ENCODE measurements around the gene RAB25. TPM values are rescaled to one million over a fixed set of nuclear protein-coding genes. Genes with fewer than 3 reads are reported as not detected.

RAB25 gene
- total RNA-seq, 1 donor from 2014 or later, result 3.1 TPM

DNA sequence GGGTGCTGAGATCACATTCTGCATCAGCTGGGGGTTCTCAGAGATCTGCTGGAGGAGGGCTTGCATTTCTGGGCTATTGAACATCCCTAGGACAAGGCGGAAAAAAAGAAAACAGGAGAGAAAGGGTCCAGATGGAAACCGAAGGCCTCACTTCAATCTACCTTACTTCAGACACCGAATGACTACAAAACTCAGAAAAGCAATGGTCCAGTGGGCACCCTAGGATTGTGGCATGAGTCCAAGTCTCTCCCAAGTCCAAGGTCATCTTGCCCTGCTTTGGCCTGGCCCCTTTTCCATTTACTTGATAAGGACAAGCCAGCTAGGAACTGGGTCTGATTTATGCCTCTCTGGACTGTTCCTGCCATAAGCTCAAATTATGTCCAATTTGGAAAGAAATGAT is 18.1 kb upstream of the RAB25 start:
- no peak overlapping the region for H3K4me3 ChIP-seq (ENCODE audit: insufficient read depth, low read depth, low read length)
- no peaks in the 10 kb centered on the region for H3K79me2 ChIP-seq (ENCODE audit: insufficient read depth, low read length)
- no peak overlapping the region for H3K4me2 ChIP-seq (ENCODE audit: low read length)
- no peak overlapping the region for H3K9ac ChIP-seq (ENCODE audit: low read length)
- DNase-seq (ENCODE audit: low read depth) (no peak), FAIRE-seq (no peak)
- H3K27ac ChIP-seq (ENCODE audit: low read depth, low read length), result no peak overlapping the region
- no peaks in the 10 kb centered on the region for H3K27me3 ChIP-seq (ENCODE audit: insufficient read depth, low read length)
- no peak overlapping the region for H2AFZ ChIP-seq (ENCODE audit: low read depth, low read length)
- Mint-ChIP-seq H3K27me3 (ENCODE audit: low read depth, unreplicated experiment) (no peaks in the 10 kb centered on the region), H3K27ac (ENCODE audit: unreplicated experiment) (no peak overlapping the region), H3K36me3 (ENCODE audit: low read depth, unreplicated experiment) (peaks cover 21% of the 10 kb centered on the region), H3K4me3 (ENCODE audit: unreplicated experiment) (no peak overlapping the region), H3K9me3 (ENCODE audit: unreplicated experiment) (peaks cover 1% of the 10 kb centered on the region), H3K4me1 (ENCODE audit: low read depth, unreplicated experiment) (no peaks in the 10 kb centered on the region)
- H4K20me1 ChIP-seq (ENCODE audit: insufficient read depth, low read length), result no peaks in the 10 kb centered on the region
- H3K9me3 ChIP-seq (ENCODE audit: insufficient read depth, low read depth, low read length), result no peaks in the 10 kb centered on the region
- H3K4me1 ChIP-seq (ENCODE audit: insufficient read depth, low read length), result peaks cover 9% of the 10 kb centered on the region
- TF ChIP-seq EZH2 (IDR thresholded peaks at IDR 0.05; ENCODE audit: insufficient read depth, low read length), result no peak
- TF ChIP-seq, protein P1, sequence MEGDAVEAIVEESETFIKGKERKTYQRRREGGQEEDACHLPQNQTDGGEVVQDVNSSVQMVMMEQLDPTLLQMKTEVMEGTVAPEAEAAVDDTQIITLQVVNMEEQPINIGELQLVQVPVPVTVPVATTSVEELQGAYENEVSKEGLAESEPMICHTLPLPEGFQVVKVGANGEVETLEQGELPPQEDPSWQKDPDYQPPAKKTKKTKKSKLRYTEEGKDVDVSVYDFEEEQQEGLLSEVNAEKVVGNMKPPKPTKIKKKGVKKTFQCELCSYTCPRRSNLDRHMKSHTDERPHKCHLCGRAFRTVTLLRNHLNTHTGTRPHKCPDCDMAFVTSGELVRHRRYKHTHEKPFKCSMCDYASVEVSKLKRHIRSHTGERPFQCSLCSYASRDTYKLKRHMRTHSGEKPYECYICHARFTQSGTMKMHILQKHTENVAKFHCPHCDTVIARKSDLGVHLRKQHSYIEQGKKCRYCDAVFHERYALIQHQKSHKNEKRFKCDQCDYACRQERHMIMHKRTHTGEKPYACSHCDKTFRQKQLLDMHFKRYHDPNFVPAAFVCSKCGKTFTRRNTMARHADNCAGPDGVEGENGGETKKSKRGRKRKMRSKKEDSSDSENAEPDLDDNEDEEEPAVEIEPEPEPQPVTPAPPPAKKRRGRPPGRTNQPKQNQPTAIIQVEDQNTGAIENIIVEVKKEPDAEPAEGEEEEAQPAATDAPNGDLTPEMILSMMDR (IDR thresholded peaks at IDR 0.05; ENCODE audit: insufficient read depth, low read depth, low read length), result no peak
- H3K36me3 ChIP-seq (ENCODE audit: insufficient read depth, low read length), result peaks cover 14% of the 10 kb centered on the region

DNA sequence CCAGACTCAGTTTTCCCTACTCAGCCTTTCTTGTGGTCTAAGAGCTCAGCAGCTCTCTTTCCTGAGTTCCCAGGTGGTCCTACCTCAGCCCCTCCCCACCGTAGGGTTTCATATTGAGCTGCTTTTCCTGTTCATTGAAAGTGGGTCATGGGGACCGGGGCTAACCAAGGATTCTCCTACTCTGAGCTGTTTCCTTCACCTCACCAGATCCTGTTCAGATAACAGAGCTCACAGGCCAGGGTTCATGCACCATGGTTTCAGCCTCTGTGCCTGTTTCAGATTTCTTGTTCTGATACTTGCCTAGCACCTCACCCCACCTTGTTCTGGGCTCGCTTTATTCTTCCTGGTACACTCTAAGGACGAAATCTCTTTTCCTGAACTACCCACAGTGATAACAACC is 15.9 kb upstream of the RAB25 start:
- Histone ChIP-seq H3K79me2 (ENCODE audit: insufficient read depth, low read length) (no peaks in the 10 kb centered on the region), H3K4me3 (ENCODE audit: insufficient read depth, low read depth, low read length) (no peak overlapping the region), H3K27me3 (ENCODE audit: insufficient read depth, low read length) (no peaks in the 10 kb centered on the region), H3K4me1 (ENCODE audit: insufficient read depth, low read length) (peaks cover 9% of the 10 kb centered on the region), H4K20me1 (ENCODE audit: insufficient read depth, low read length) (peaks cover 8% of the 10 kb centered on the region), H3K9ac (ENCODE audit: low read length) (no peak overlapping the region), H3K4me2 (ENCODE audit: low read length) (no peak overlapping the region), H3K27ac (ENCODE audit: low read depth, low read length) (no peak overlapping the region), H3K9me3 (ENCODE audit: insufficient read depth, low read depth, low read length) (no peaks in the 10 kb centered on the region), H3K36me3 (ENCODE audit: insufficient read depth, low read length) (peaks cover 28% of the 10 kb centered on the region), H2AFZ (ENCODE audit: low read depth, low read length) (no peak overlapping the region)
- H3K36me3 Mint-ChIP-seq (ENCODE audit: low read depth, unreplicated experiment), result peaks cover 34% of the 10 kb centered on the region
- H3K4me3 Mint-ChIP-seq (ENCODE audit: unreplicated experiment), result no peak overlapping the region
- H3K27ac Mint-ChIP-seq (ENCODE audit: unreplicated experiment), result no peak overlapping the region
- peaks cover 1% of the 10 kb centered on the region for H3K9me3 Mint-ChIP-seq (ENCODE audit: unreplicated experiment)
- H3K4me1 Mint-ChIP-seq (ENCODE audit: low read depth, unreplicated experiment), result no peaks in the 10 kb centered on the region
- H3K27me3 Mint-ChIP-seq (ENCODE audit: low read depth, unreplicated experiment), result no peaks in the 10 kb centered on the region
- no peak for FAIRE-seq
- TF ChIP-seq, protein P1 (IDR thresholded peaks at IDR 0.05; ENCODE audit: insufficient read depth, low read depth, low read length), result no peak
- no peak for TF ChIP-seq EZH2 (IDR thresholded peaks at IDR 0.05; ENCODE audit: insufficient read depth, low read length)
- no peak for DNase-seq (ENCODE audit: low read depth)

DNA sequence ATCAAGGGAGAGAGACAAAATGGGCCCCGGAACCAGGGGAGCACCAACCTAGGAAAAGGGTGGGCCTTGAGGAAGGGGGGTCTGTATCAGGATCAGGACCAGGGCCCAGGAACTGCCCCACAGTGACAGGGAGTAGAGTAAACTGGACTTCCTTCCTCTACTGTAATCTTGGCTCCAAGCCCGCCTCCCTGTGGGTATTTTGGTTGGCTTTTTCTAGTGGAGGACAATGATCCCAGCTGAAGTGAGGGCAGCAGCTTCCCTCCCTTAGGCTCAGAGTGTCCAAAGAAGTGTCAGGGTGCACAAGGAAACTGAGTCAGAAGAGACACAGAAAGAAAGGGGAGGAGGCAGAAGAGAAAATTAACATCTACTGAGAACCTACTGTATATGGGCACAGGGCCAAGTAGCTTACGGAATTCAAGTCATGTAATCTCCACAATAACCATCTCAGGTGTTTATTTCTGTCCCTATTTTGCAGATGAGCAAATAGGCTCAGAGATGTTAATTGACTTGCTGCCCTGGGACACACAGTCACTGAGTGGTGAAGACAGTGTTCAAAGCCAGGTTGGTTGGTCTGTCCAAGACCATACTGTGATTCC is 12.2 kb upstream of the RAB25 start:
- Mint-ChIP-seq H3K4me3 (ENCODE audit: unreplicated experiment) (no peak overlapping the region), H3K9me3 (ENCODE audit: unreplicated experiment) (no peaks in the 10 kb centered on the region), H3K4me1 (ENCODE audit: low read depth, unreplicated experiment) (peaks cover 10% of the 10 kb centered on the region), H3K27me3 (ENCODE audit: low read depth, unreplicated experiment) (no peaks in the 10 kb centered on the region), H3K27ac (ENCODE audit: unreplicated experiment) (peak overlapping the region; percentile 41), H3K36me3 (ENCODE audit: low read depth, unreplicated experiment) (peaks cover 33% of the 10 kb centered on the region)
- H3K27me3 ChIP-seq (ENCODE audit: insufficient read depth, low read length), result no peaks in the 10 kb centered on the region
- no peaks in the 10 kb centered on the region for H3K9me3 ChIP-seq (ENCODE audit: insufficient read depth, low read depth, low read length)
- peaks cover 21% of the 10 kb centered on the region for H3K79me2 ChIP-seq (ENCODE audit: insufficient read depth, low read length)
- H4K20me1 ChIP-seq (ENCODE audit: insufficient read depth, low read length), result peaks cover 27% of the 10 kb centered on the region
- H3K4me1 ChIP-seq (ENCODE audit: insufficient read depth, low read length), result no peaks in the 10 kb centered on the region
- no peak for DNase-seq (ENCODE audit: low read depth)
- peaks cover 19% of the 10 kb centered on the region for H3K36me3 ChIP-seq (ENCODE audit: insufficient read depth, low read length)
- H2AFZ ChIP-seq (ENCODE audit: low read depth, low read length), result no peak overlapping the region
- no peak overlapping the region for H3K9ac ChIP-seq (ENCODE audit: low read length)
- H3K27ac ChIP-seq (ENCODE audit: low read depth, low read length), result no peak overlapping the region
- TF ChIP-seq, protein P1 (IDR thresholded peaks at IDR 0.05; ENCODE audit: insufficient read depth, low read depth, low read length), result no peak
- TF ChIP-seq EZH2 (IDR thresholded peaks at IDR 0.05; ENCODE audit: insufficient read depth, low read length), result no peak
- no peak overlapping the region for H3K4me2 ChIP-seq (ENCODE audit: low read length)
- FAIRE-seq, result no peak
- H3K4me3 ChIP-seq (ENCODE audit: insufficient read depth, low read depth, low read length), result no peak overlapping the region

Data from astrocyte (in vitro differentiated cells and primary cell).